ENCODE measurements around the gene PCAT7.

The PCAT7 gene

DNA sequence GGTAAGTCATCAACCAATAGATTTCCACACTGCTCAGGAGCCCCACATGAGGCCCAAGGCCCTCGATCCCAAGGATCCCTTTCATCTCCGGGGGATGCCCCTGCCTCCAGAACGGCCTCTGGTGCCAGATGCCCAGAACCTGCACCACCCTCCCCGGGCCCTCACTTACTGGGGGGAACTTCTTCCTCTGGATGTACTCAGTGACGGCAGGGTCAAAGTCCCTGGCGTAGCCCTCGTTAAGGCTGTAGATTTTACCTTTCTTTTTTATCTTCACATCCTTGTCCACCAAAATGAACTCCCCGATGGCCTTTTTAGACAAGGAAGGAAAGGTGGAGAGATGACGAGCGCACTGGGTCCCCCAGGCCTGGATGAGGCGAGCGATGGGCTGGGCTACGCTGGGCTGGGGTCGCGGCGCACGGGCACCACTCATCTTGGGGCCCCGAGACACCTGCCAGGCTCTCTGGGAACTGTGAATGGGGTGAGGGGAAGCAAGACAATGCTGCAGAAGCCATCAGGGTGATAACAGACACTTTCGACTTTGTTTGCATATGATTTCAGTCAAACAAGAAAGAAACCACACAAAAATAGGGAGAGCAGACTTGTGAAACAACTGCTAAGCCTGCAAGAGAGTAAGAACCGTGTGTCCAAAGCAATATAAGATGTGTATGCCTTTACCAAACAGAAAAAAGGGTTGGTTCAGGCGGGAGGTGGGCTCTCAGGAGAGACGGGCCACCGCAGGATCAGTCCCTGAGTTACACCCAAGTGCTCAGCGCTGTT, 52.0 kb downstream of the PCAT7 start:
- no peak for DNase-seq

DNA sequence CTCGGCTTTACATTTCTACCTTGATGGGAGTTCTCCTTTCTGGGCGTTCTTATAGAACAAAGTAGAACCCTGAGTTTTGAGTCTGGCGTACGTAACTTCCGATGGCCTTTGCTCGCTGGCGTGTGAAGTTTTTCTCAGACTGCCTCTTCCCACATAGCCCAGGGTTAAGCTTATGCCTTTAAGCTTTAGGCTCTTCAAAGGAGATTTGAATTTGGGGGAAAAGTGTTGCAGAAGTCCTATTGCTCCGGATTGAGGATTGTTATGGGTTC, 52.5 kb downstream of the PCAT7 start:
- DNase-seq: no peak

DNA sequence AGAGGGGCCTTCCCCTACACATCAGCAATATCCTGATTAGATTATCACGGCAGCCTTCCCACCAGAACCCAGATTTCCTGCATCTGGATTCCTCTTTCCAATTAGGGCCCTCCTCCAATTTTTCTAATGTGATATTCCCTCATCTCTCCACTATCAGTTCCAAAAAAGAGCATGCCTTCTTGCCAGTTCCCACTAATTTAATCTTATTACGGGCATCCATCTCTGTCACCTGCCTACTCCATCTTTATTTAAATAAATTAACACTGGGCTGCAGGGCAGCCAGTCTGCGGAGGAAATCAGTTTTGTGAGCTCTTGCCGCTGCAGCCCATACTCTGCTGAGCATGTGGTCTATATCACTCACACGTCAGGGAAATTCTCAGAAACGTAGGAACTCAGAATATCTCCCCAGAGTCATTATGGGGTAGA, 55.3 kb downstream of the PCAT7 start:
- no peak for DNase-seq

GRCh38 chr9:94611638-94612068, 56.8 kb downstream of the PCAT7 start:
- DNase-seq: no peak

GRCh38 chr9:94612071-94612470, 57.2 kb downstream of the PCAT7 start:
- no peak for DNase-seq

DNA sequence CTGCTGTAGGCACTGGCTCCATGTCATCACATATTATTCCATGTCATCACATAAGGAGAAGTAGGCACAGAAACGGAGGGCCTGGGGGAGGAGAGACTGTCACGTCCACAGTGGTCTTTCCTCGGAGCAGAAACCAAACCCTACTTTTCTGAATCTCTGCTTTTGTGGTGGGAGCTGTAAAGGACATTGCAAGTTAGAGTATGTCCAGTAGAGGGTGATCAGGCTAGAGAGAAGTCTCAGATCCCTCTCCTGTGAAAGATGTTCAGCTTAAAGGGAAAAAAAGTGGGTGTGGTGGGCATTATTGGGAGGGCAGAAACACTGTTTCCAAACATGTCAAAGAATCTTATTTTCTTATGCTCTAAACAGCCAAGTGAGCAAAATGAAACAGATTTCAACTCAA, 58.1 kb downstream of the PCAT7 start:
- no peak for DNase-seq

- no peak for DNase-seq
Observed at GRCh38 chr9:94619026-94619425, 64.1 kb downstream of the PCAT7 start.
